Fibroblast of skin of right biceps (primary cell): ENCODE results near the gene GSDMA.
A peak's percentile ranks its signal among the peaks of the same experiment; 100 is the strongest.
"Not testable (repeated sequence)": the region's sequence is repeated elsewhere in the genome, so short reads cannot be mapped to it uniquely, and the experiment has no call there.

ENCODE experiments used
- DNase-seq: peaks from one replicate; pipeline ENCODE4 v3.0.0-alpha.2; 2013

GSDMA gene

GRCh38 chr17:39999067-39999466, 36.3 kb downstream of the GSDMA start:
- no peak for DNase-seq

GRCh38 chr17:40000161-40000560, 37.4 kb downstream of the GSDMA start:
- no peak for DNase-seq

- DNase-seq, result not testable (repeated sequence)
These were observed 38.5 kb downstream of the GSDMA start for GRCh38 chr17:40001335-40001734.

- no peak for DNase-seq
These were observed 41.3 kb downstream of the GSDMA start for GRCh38 chr17:40004072-40004471.

- no peak for DNase-seq
These were observed 41.9 kb downstream of the GSDMA start for GRCh38 chr17:40004712-40005111.

GRCh38 chr17:40005520-40005919, 42.7 kb downstream of the GSDMA start:
- DNase-seq, result no peak

GRCh38 chr17:40010946-40011500, 48.2 kb downstream of the GSDMA start:
- not testable (repeated sequence) for DNase-seq

- DNase-seq, result not testable (repeated sequence)
These were observed 49.3 kb downstream of the GSDMA start for GRCh38 chr17:40012017-40012647.

GRCh38 chr17:40014375-40014980, 51.7 kb downstream of the GSDMA start:
- peak; percentile 34 for DNase-seq

GRCh38 chr17:40015005-40015997, 52.5 kb downstream of the GSDMA start, which contains the start of gene CSF3:
Gene CSF3 (plus strand): TSS chr17:40015440. CDS start chr17:40015475, 35 bp downstream.
- DNase-seq, result no peak

- no peak for DNase-seq
These were observed 53.5 kb downstream of the GSDMA start for GRCh38 chr17:40015998-40016985.

GRCh38 chr17:40017422-40018080, 54.7 kb downstream of the GSDMA start:
- no peak for DNase-seq

GRCh38 chr17:40018211-40019121, 55.7 kb downstream of the GSDMA start:
- peak; percentile 44 for DNase-seq

GRCh38 chr17:40019140-40019991, 56.6 kb downstream of the GSDMA start:
- peak; percentile 75 for DNase-seq

GRCh38 chr17:40020146-40020545, 57.3 kb downstream of the GSDMA start:
- no peak for DNase-seq

GRCh38 chr17:40021451-40021971, 58.7 kb downstream of the GSDMA start:
- peak; percentile 69 for DNase-seq

- no peak for DNase-seq
These were observed 59.7 kb downstream of the GSDMA start for GRCh38 chr17:40022497-40022896.

GRCh38 chr17:40022961-40023541, 60.2 kb downstream of the GSDMA start:
- no peak for DNase-seq
